GM11168 (cell line): Measurements from ENCODE around the gene SLC35G1.

Experiments
- in situ Hi-C: fragments of 300-500 bp; cut with MboI; formaldehyde crosslinking; loops from one replicate; pipeline ENCODE4 v1.12.0; 2022; ENCODE audit warnings: low sequenced_read_pairs; ENCODE audit not compliant: unreplicated experiment

The SLC35G1 gene

DNA sequence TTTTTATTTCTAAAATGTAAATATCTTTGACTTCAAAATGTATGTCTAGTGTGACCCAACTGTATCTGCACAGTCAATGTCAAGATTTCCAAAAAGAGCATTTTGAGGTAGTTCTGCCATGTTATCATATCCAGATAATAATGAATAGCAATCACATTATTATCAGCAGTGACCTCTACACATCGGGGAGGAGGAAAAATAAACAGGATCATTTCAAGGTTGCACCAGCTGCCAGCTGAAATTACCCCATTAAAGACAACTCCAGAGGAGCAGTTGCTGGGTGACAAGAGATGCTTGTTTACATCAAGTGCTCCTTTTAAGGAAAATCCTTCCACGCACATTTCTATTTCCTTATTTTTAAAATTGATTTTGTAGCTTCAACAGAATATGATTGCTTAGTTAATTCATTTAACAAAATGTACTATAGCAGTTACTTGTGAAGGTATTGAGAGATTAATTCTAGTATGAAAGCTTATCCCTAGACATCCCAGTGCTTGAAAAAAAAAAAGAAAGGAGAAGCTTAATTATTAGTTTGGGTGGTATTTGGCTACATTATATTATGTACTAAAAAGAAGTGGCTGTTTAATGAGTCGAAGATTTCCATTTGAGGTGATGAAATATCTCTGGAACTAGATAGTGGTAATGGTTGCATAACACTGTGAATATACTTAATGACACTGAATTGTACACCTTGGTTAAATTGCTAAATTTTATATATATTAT lies 19.3 kb upstream of the SLC35G1 start:
- in situ Hi-C loops: loop anchor here (25.0 kb wide), 1 partner anchor 312 kb away; the partner anchor contains the start of gene FFAR4

DNA sequence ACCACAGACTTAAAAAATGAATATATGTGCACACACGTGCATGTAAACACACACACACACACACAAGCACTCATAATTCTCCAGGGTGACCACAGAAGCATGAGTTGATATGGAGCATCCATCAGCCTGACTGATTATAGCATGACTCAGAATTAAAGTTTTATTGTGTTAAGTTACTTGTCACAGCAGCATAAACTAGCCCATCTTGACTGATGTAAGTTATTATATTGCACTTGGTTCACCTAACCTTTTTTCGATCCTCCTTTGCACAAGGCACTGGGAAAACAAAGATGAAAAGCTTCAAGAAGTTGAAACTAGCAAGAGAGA lies 18.8 kb upstream of the SLC35G1 start:
- in situ Hi-C loops: no loop called here

DNA sequence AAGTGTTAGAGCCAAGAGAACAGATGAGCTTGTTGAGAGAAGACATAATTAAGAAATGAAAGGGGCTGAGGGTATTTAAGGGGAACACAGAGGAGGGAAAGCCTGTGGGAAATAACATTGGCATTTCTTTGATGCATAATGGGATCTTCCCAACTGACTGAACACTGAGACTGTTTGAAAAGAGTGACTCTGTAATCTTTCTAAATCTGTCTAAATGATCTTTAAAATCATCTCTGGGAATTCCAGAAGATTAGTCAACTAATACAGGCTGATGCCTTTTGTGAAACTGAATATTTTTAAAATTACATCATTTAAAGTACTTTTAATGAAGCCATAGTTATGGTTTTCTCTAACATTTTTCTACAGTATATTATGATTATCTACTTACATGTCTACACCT lies 17.4 kb upstream of the SLC35G1 start:
- in situ Hi-C loops: no loop called here

DNA sequence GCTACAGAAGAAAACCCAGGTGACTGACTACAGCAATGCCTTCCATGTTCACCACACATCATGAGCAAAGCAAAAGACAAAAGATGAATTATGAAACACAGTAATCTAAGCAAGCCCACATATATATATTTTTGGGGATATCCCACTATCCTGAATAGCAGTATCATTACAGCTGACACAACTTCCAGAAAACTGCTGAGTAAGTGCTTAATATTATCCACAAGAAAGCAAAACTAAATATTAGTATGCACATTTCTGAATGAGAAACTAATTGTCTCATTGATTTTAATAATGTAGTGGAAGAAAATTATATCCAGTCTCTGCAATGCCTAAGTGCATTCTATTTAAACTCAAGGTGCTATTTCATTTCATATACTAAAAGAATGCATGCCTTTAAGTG lies 14.5 kb upstream of the SLC35G1 start:
- in situ Hi-C loops: no loop called here

DNA sequence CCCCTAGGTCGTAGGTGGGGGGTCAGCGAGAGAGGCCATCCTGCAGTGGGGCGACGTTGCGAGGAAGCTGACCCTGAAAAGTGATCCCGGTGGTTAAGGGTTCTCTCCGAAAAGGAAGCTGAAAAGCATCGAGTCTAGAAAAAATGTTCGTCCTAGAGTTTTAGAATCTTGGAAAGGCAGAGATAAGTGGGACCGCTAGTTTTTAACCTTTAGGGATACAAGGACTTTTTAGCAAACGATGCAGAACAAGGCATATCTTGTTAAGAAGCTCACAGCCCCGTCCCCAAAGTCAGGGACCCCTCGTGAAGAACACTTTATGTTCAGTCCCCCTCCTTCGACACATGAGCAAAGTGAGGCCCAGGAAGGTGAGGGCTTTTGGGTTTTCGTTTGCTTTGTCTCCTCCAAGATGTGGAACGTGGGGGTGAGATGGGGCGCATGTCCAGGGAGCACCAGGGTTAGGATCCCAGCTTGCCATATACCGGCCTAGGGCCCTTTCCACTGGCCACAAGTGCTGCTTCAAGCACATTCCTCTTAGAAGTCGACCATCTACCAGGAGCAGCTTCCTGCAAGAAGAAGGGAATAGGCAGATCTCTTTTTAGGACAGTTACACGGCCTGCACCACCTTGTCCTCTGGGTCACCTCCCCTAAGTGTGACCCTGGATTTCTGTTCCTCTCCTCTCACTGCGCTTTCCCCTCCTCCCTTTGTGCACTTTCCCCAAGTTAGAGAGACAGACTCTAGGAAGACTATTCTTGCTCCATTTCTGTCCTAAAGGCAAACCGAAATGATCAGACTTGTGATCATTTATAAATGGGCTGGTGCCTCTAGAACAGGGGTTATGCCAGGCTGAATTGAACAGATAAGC lies 969 bp downstream of the SLC35G1 start:
- in situ Hi-C loops: no loop called here

DNA sequence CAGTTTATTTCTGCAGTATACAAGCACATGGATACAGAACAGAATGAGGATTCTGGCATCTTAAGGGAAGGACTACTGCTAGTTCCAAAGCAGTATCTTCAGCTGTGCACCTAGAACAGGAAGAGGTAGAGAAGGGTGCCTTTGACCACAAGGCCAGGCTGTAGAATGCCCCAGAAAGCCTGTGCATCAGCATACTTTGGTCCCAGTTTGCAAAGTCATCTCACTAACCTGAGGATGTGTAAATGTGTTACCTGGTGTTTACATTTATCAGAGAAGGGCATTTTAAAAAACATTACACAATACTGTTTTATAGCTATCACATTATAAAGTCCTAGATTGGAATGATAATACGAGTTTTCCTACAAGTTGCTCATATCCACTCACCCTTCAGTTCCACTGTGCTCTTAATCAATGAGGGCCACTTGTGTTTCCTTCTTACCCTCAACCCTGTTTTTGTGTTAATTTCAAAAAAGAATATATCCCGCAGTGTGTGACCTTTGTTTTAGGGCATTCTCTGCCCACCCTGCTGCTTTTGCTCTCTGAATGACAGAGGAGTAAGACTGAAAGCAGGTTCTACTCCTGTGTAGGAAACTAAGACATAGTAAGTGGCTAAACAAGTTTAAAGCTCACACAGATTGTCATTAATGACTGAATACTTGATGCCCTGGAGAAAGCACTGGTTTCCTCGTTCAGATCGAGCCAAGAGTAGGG lies 3.4 kb downstream of the SLC35G1 start:
- in situ Hi-C loops: no loop called here

DNA sequence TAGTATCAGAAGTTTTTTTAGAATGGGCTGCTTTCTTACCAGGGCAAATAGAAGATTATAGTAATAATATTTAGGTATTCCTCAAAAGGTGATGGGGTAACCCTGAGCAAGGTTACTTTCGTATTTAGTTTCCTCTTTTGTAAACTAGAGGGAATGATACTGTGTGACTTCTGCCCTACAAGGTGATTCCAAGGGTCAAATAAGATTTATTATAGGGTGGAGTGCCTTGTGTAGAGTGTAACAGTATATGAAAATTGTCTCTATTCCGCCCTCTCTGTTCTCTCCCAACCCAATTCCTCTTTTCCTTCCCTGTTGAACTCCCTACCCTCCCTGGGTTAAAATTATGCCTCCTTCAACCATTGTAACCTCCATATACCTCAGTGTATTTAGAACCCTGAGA lies 5.3 kb downstream of the SLC35G1 start:
- in situ Hi-C loops: no loop called here

DNA sequence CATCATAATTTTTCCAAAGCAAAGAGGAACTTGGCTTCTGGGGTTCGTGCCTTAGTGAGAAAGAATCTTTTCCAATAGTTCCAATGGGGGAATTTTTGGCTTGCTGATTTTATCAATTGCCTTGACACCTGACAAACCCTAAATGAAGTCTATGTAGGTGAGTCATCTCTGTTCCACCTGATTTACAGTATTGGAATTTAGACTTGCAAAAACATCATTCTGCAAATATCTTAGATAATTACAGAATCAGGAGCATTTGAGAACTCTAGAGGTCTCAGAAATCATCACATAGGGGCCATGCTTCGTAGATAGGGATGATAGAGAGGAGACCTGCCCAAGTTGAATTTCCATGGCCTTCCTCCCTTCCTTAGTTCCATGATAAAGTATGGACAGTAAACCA lies 9.3 kb downstream of the SLC35G1 start:
- in situ Hi-C loops: no loop called here

DNA sequence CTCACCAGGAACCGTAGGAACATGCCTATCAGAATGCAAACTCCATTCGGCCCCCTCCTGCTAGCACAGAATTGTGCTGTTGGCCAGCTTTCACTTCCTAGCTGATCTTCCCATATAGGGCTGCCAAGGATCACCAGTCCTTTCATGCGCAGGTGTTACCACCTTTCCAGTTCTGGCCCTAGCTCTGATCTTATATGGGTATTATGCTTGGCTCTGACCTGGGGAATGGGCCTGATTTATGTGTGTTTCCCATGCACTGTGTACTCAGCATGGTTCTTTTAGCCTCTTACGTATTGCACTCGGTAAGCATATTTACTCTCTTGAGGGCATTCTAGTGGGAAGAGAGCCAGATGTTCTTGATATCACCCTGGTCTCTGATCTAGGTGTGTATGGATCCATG lies 11.1 kb downstream of the SLC35G1 start:
- in situ Hi-C loops: no loop called here

DNA sequence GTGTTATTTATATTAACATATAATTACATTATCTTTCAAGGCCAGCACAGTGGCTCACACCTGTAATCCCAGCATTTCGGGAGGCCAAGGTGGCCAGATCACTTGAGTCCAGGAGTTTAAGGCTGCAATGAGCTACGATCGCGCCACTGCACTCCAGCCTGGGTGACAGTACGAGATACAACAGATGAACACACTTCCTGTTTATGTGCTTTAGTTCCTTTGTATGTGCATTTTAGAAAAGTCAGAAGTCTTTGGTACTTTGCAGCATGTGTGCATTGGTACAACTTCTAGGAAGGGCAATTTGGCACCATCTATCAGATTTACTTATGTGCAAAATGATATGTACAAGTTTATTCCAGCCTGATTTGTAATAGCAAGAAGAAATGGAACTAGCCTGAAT lies 13.3 kb downstream of the SLC35G1 start:
- in situ Hi-C loops: no loop called here

DNA sequence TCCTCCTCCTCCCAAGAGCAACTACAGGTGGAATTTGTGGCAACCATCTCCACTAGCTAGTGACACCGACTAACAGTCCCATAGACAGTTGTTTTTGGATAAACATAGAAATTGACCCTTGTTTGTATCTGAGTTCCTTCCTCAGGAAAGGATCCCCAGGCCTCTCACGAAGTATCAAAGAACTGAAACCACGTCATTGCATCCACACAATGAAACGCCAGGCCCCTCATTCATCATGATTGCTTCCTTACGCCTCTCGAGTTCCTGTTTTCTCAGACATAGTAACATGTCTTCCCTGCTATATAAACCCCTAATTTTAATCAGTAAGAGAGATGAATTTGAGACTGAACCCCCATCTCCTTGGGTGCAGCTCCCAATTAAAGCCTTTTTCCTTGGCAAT lies 18.1 kb downstream of the SLC35G1 start:
- in situ Hi-C loops: no loop called here

DNA sequence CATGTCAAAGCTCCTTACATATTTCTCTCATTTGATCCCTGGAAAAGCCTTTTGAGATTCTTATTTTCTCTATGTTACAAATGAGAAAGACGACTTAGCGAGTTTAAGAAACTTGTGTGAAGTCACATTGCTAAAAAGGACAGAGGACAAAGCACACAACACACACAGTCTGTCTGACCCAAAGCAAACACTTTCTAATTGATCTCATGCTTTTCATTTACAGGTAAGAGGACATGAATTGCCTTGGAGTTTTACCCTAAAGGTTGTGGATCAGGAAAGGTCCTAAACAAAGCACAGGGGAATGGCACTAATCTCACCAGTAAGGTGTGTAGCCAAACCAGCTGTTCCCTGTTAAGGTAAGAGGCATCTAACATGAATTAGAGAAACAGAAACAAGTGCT lies 18.7 kb downstream of the SLC35G1 start:
- in situ Hi-C loops: no loop called here

DNA sequence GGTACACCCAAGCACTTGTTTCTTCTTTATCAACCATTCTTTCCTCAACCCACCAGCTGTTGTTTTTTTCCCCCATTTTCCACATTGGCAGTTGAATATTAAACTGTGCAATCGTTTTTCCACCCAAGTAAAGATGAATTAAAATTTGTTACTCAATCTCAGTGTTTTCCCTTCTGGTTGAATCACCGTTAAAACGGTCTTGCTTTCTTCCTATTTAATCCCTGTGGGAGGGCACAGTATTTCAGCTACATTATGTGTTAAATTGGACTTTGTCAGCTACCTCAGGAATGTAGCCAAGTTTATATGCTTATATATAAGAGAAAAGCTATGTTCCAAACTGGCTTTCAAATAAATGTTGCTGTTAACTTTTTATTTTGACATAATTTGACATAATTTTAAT lies 19.9 kb downstream of the SLC35G1 start:
- in situ Hi-C loops: no loop called here

DNA sequence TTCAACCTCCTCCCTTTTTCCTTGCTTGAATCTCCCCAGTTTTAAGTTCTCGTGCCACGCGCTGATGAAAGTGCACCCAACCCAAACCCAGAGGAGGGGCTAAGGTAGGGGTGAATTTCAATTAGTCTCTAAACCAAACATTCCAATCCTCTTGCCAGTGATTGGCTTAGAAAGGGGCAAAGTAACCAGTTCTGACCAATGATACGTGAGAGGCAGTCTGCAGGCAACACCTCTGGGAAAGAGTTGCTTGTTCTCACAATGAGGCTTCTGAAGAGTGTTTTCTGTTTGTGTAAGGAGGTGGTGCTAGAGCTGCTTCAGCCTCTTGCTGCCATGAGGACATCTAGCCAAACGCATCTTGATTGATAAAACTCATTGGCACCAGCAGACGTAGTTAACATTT lies 21.8 kb downstream of the SLC35G1 start:
- in situ Hi-C loops: no loop called here

DNA sequence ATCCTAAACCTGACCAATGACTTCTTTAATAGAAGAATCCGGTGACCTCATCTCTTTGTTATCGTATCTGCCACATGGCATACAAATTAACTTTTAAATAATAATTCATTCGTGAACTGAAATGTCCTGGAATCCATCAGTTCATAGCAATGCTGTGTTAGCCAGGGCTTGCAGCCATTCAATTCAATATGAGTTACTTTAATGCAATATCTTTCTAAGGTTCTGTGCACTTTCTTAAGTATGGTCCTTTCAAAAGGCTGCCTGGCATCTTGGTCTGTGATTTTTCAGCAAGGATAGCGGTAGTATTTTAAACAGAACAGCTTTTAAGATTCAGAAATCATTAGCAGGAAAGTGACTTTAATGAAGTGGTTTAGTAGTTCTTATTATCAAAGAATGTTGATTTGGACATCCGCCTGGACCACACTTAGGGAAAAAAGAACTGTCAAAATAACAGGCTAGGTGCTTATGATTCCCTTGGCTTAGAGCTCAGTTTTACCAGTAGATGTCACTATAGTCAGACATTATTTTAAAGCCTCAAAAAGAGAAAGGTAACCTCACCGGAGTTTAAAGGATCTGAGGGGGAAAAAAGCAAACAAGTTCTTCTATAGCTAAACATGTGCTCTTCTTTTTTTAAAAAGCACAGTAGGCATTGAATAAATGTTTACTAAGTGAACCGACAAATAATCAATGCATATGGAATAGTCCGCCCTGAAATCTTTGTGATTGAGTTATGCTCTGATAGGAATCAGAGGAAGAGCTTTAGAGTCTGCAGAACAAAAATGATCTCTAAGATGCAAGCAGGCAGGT lies 22.7 kb downstream of the SLC35G1 start:
- in situ Hi-C loops: no loop called here

DNA sequence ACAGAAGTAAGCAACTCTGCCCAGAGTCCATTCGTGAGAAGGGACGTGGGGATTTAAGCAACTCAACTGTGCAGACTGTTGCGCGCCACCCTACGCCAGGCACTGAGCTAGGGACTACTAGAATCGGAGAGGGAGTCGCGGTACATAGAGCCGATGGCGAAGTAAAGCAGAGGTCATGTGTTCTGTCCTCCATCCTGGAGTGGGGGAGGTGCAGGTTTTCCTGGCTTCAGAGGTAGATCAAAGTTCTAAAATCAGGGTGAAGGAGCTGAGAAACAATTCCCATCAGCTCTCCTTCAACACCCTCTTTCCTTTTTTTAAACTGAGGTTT lies 23.2 kb downstream of the SLC35G1 start:
- in situ Hi-C loops: no loop called here

DNA sequence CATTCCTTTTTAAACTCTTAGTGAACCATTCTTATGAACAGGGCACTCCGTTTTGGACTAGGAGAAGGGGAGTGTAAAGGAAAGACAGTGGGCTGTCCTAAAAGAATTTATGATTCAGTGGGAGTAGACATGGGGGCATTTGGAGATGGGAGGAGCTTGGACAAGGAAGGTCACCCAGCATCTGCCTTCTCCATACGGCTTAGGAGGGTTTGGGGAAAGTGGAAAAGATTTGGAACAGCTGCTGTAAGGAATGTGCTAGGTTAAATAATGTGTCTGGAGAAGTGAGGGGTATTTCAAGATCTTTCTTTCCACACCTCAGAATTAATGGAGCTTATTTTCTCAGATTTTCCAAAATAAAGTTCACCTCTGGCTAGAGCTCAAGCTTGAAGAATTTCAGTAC lies 24.0 kb downstream of the SLC35G1 start:
- in situ Hi-C loops: no loop called here

DNA sequence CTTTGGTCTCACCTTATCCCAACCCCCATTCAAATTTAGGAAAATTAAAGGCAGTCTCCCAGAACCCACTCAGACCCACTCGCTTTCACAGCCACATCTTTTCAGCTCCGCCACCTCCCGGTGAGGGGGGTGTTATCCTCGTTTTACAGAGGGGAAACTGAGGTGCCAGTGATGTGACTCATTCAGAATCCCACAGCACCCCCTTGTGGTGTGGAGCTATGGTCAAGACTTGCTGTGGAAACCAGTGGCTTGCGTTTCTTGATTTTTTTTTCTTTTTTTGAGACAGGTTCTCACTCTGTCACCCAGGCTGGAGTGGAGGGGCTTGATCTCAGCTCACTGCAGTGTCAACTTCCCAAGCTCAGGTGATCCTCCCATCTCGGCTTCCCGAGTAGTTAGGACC lies 27.6 kb downstream of the SLC35G1 start:
- in situ Hi-C loops: no loop called here

DNA sequence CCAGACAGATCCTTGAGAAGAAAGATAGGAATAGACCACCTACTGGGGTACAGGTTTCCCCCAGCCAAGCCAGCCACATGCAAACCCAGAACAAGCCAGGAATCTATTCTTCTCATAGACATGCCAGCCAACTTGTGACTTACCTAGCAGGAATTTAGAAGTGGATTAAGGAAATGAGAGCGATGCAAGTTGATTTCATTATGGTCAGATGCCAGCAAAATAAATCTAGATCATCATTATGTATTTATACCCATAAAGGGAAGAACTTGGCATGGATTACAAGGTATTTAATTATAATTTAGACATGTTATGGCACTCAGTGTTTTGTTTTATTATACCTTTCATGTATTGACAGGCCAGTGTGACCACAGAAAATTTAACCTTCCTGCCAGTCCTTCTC lies 32.8 kb downstream of the SLC35G1 start:
- in situ Hi-C loops: no loop called here

DNA sequence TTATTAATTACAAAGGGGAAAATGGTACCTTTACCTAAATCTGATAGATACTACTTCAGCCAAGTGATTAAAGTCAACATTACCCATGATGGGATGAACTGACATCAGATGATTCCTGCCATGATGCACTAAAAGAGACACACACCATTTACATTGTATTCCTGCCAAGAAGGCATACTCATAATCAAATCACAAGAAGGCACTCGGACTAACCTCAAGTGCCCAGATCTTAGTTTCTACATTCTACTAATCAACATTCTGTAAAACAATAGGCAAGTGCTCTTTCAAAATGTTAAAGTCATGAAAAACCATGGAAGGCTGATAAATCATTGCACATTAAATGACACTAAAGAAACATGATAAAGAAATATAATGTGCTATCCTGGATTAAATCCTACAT lies 44.4 kb downstream of the SLC35G1 start:
- in situ Hi-C loops: no loop called here

DNA sequence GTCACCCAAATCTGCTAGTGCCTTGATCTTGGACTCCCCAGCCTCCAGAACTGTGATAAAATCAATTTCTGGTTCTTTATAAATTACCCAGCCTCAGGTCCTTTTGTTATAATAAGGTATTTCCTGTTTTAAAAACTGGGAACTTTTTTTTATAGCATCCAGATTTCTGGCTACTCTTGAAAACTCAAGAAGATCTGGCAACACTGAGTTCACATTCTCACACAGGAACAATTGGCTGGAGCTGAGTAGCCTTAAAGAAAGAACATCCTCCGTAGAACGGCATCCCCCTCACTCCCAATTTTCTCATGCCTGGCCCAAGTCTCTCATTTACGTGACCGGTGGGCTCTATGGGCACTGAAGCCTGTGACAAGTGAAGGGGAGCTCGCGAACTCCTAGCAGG lies 47.1 kb downstream of the SLC35G1 start:
- in situ Hi-C loops: no loop called here
